Endothelial cell of hepatic sinusoid (primary cell): Measurements from ENCODE around the gene NIPA2.
"Not testable (repeated sequence)": the region's sequence is repeated elsewhere in the genome, so short reads cannot be mapped to it uniquely, and the experiment has no call there.

ENCODE experiments used
- in situ Hi-C: cut with HindIII; loops from 2 replicates; pipeline ENCODE4 v1.10.0; 2017; ENCODE audit warnings: low sequenced_read_pairs

Gene NIPA2

GRCh38 chr15:22838292-22839042, at the start of gene NIPA2:
TSS of gene NIPA2 (plus strand) at chr15:22838666. CDS start at chr15:22851732, 13,066 bp downstream.
- in situ Hi-C loops: no loop called here

GRCh38 chr15:22794063-22794462, 44.4 kb upstream of the NIPA2 start:
- in situ Hi-C loops: no loop called here

- in situ Hi-C loops: no loop called here
Measured at GRCh38 chr15:22794621-22795167, 43.8 kb upstream of the NIPA2 start.

- in situ Hi-C loops: no loop called here
Measured at GRCh38 chr15:22795206-22796063, 43.0 kb upstream of the NIPA2 start.

GRCh38 chr15:22796079-22796478, 42.4 kb upstream of the NIPA2 start:
- in situ Hi-C loops: no loop called here

- in situ Hi-C loops: no loop called here
Measured at GRCh38 chr15:22799902-22800301, 38.6 kb upstream of the NIPA2 start.

- in situ Hi-C loops: not testable (repeated sequence)
Measured at GRCh38 chr15:22803006-22803405, 35.5 kb upstream of the NIPA2 start.

GRCh38 chr15:22806156-22806555, 32.3 kb upstream of the NIPA2 start:
- in situ Hi-C loops: no loop called here

- in situ Hi-C loops: no loop called here
Measured at GRCh38 chr15:22806664-22807063, 31.8 kb upstream of the NIPA2 start.

GRCh38 chr15:22807831-22808230, 30.6 kb upstream of the NIPA2 start:
- in situ Hi-C loops: not testable (repeated sequence)

GRCh38 chr15:22808240-22808639, 30.2 kb upstream of the NIPA2 start:
- in situ Hi-C loops: no loop called here

GRCh38 chr15:22808761-22809280, 29.6 kb upstream of the NIPA2 start:
- in situ Hi-C loops: no loop called here

- in situ Hi-C loops: no loop called here
Measured at GRCh38 chr15:22810033-22810852, 28.2 kb upstream of the NIPA2 start.

GRCh38 chr15:22810853-22811338, 27.6 kb upstream of the NIPA2 start:
- in situ Hi-C loops: no loop called here

GRCh38 chr15:22811640-22812039, 26.8 kb upstream of the NIPA2 start:
- in situ Hi-C loops: no loop called here

GRCh38 chr15:22813844-22814243, 24.6 kb upstream of the NIPA2 start:
- in situ Hi-C loops: no loop called here

GRCh38 chr15:22815766-22816165, 22.7 kb upstream of the NIPA2 start:
- in situ Hi-C loops: no loop called here

GRCh38 chr15:22819651-22820050, 18.8 kb upstream of the NIPA2 start:
- in situ Hi-C loops: no loop called here

- in situ Hi-C loops: no loop called here
Measured at GRCh38 chr15:22823495-22824128, 14.9 kb upstream of the NIPA2 start.

- in situ Hi-C loops: no loop called here
Measured at GRCh38 chr15:22827125-22827524, 11.3 kb upstream of the NIPA2 start.
